Epidermal melanocyte (primary cell): ENCODE data around the gene LENG9.
"Not testable (repeated sequence)": the region's sequence is repeated elsewhere in the genome, so short reads cannot be mapped to it uniquely, and the experiment has no call there.

Source experiments
- DNase-seq: peaks from one replicate; pipeline ENCODE4 v3.0.0; 2011; ENCODE audit warnings: low spot score; ENCODE audit not compliant: insufficient read length

Gene LENG9

GRCh38 chr19:54459282-54460229 is 4.0 kb downstream of the LENG9 start:
- no peak for DNase-seq

- no peak for DNase-seq
Observed at GRCh38 chr19:54458648-54459281, 4.8 kb downstream of the LENG9 start.

DNA sequence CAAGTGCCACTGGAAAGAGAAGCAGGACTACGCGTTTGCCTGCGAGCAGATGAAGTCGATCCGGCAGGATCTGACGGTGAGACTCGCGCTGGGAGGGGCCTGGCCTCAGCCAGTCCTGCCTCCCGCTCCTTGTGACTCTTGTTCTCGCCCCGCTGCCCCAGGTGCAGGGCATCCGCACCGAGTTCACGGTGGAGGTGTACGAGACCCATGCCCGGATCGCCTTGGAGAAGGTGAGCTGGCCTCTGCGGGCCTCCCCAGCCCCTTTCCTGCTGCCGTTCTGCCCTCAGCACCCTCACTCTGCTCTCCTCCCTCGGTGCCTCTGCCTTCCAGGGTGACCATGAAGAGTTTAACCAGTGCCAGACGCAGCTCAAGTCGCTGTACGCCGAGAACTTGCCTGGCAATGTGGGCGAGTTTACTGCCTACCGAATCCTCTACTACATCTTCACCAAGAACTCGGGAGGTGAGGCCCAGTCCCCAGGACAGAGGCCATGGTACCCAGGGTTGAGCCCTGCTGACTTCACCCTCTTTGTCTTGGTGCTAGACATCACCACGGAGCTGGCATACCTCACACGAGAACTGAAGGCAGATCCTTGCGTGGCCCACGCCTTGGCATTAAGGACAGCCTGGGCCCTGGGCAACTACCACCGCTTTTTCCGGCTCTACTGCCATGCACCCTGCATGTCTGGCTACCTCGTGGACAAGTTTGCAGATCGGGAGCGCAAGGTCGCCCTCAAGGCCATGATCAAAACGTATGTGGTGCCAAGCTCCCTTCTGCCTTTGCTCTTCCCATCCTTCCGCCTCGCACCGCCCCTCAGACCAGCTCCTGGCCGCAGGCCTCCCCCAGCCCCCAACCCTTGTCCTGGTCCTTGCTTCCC is 5.6 kb downstream of the LENG9 start:
- DNase-seq = no peak

- no peak for DNase-seq
Observed at GRCh38 chr19:54456423-54457373, 6.9 kb downstream of the LENG9 start.

GRCh38 chr19:54455786-54456422 is 7.7 kb downstream of the LENG9 start:
- DNase-seq = no peak

- no peak for DNase-seq
Observed at GRCh38 chr19:54454781-54455675, 8.6 kb downstream of the LENG9 start.

- no peak for DNase-seq
Observed at GRCh38 chr19:54453921-54454780, 9.4 kb downstream of the LENG9 start.

- DNase-seq = no peak
Observed at GRCh38 chr19:54452626-54453025, 11.0 kb downstream of the LENG9 start.

DNA sequence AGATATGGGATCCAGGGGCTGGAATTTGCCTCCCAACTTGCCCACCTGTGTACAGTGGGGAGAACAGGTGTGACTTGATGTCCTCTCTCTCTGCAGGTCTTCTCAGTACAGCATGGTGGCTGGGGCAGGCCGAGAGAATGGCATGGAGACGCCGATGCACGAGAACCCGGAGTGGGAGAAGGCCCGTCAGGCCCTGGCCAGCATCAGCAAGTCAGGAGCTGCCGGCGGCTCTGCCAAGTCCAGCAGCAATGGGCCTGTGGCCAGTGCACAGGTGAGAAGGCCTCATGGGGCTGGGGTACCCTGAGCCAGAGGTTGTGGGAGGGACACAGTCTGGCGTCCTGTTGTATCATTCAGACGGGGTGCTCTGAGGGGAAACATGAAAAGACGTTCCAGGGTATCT is 11.6 kb downstream of the LENG9 start:
- no peak for DNase-seq

- DNase-seq = peak; percentile 14
Observed at GRCh38 chr19:54451331-54451871, 12.2 kb downstream of the LENG9 start.

DNA sequence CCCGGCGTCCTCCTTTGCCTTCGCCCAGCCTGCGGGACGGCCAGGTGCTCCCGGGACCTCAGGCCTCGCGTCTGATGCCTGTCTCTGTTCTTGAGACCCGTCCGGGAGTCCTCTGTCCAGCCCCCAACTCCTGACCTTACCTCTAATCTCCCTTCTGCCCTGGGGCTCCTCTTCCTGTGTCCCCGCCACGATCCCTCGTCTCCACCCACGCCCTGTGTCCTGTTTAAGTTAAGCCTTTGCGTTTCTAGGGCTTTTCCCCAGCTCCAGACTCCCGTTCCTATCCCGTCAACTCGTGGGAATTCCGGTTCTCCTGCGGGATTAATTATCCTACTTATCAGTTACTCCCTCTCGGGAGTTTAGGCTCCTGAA is 13.9 kb downstream of the LENG9 start:
- DNase-seq = peak; percentile 20

DNA sequence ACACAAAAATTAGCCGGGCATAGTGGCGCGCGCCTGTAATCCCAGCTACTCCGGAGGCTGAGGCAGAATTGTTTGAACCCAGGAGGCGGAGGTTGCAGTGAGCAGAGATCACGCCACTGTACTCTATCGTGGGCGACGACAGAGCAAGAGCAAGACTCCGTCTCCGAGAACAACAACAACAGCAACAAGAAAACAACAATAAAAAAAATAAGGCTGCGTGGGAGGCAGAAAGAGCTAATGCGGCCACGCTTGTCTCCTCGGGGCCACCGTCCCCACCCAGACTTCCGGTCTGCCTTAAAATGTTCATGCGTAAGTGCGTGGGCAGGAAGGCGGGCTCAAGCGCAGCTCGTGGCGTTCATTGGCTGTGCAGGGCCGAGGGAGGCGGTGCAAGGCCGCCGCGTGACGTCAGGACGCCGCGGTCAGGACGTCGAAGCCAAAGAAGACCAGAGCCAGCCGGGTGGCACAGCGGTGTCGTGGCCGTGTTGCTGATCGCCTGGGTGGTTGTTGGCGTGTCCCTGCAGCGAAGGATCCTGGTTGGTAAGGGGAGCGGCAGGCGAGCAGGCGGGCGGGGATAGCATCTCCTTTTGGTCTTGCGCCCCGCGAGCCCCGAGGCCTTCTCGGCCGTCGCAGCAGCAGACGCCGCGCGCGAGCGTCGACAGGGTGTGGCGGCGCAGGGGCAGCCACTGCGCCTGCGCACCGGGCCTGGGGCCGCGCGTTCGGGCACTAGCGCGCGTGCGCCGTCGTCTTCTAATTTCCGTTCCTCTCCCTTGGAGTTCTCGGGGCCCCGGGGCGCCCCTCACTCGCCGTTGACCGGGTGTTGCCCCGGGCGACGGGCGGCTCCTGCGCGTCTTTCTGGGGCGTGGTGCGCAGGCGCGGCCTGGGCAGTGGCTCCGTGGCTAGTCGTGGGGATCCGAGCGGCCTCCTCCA is 14.5 kb downstream of the LENG9 start, which contains the start of gene LENG8:
Gene LENG8, plus strand, starts transcription at position 426 of the 927 bp plus-strand sequence. CDS start 2,146 bp downstream, outside the sequence.
- peak; percentile 95 for DNase-seq

- DNase-seq = peak; percentile 31
Observed at GRCh38 chr19:54448040-54448773, 15.4 kb downstream of the LENG9 start.

GRCh38 chr19:54446349-54446748 is 17.2 kb downstream of the LENG9 start:
- DNase-seq = not testable (repeated sequence)

- DNase-seq = no peak
Observed at GRCh38 chr19:54444737-54445136, 18.8 kb downstream of the LENG9 start.

- no peak for DNase-seq
Observed at GRCh38 chr19:54440641-54441040, 22.9 kb downstream of the LENG9 start.
